GM23248 (cell line): ENCODE data around the gene CCDC15.

Experiments used
- EZH2 ChIP-seq: fragments of 200-600 bp; sonication (generic); IDR thresholded peaks from 2 replicates; pipeline ENCODE4 v1.6.1; 2018; ENCODE audit warnings: antibody characterized with exemption, mild to moderate bottlenecking; ENCODE audit not compliant: insufficient read depth, poor library complexity, severe bottlenecking
- EZH2phosphoT487 ChIP-seq: fragments of 200-600 bp; sonication (generic); IDR thresholded peaks from 2 replicates; pipeline ENCODE4 v1.6.1; 2018; ENCODE audit warnings: antibody characterized with exemption, moderate library complexity, mild to moderate bottlenecking, low read depth; ENCODE audit not compliant: insufficient read depth

DNA sequence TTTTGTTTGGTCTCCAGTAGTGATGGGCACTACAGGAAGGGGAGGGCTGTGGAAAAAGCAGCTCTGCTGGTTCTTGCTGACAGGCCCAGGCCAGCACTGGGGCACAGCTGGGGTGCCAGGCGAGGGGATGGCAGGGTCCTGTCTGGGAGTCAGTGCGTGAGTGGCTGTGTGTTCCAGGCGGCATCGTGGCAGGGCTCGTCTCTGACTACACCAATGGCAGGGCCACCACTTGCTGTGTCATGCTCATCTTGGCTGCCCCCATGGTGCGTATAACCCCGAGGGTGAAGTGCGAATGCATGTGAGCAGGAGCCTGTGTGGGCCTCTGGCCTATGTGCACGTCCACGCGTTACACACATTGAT is 130.0 kb downstream of the CCDC15 start:
- TF ChIP-seq EZH2 (no peak), EZH2phosphoT487 (no peak)
